HCT116 (cell line): ENCODE results near the gene RGPD8. TPM values are rescaled to one million over a fixed set of nuclear protein-coding genes. Genes with fewer than 3 reads are reported as not detected.

ENCODE experiments used
- ATAC-seq: fragments of 200-7000 bp; cut with Tn5 transposase; 2 replicates; pipeline ENCODE4 v1.9.1; 2020; ENCODE audit warnings: mild to moderate bottlenecking, moderate library complexity
- BruUV-seq: library from RNA; stranded (reverse); fragments of 400-500 nt; replicated peaks from 2 replicates; lab custom pipeline; 2021; lab: Mats Ljungman, UMichigan
- CTCF ChIA-PET: fragments of 300-600 bp; sonication (Branson Sonifier 250); formaldehyde crosslinking; loops from one replicate; lab custom pipeline; 2021; ENCODE audit warnings: antibody characterized with exemption; lab: Charles Lee
- POLR2A ChIA-PET: fragments of 300-600, 350-600 bp; sonication (Branson Sonifier 250); formaldehyde crosslinking; loops from one replicate; lab custom pipeline; 2021; ENCODE audit warnings: antibody characterized with exemption; lab: Charles Lee
- RAD21 ChIA-PET, 2 experiments: fragments of 300-600 bp; sonication (Branson Sonifier 250); formaldehyde crosslinking; loops; one replicate each; lab custom pipeline; 2023; ENCODE audit warnings: low total read pairs in 2 of 2; ENCODE audit not compliant: uncharacterized antibody in 2 of 2, unreplicated experiment in 2 of 2, low non-redundant PET in 1 of 2; lab: Charles Lee
- DNase-seq: peaks from one replicate; pipeline ENCODE4 v3.0.0-alpha.2; 2010; ENCODE audit warnings: low read depth, low spot score
- H2AFZ ChIP-seq: fragments of 200-600 bp; shearing (Covaris generic), sonication (generic); 2 replicates; pipeline ENCODE4 v1.6.1; 2017; ENCODE audit warnings: low read depth, mixed run types, mixed read lengths, antibody characterized with exemption, low read length; ENCODE audit not compliant: poor library complexity, severe bottlenecking
- H3K27ac ChIP-seq: 2 replicates; pipeline ENCODE4 v1.5.1; 2012; ENCODE audit warnings: low read depth, low read length
- H3K27me3 ChIP-seq: fragments of 200-600 bp; sonication (generic); 2 replicates; pipeline ENCODE4 v1.6.1; 2016; ENCODE audit warnings: mixed run types, low read length, mixed read lengths; ENCODE audit not compliant: insufficient read depth
- H3K36me3 ChIP-seq, 2 experiments: fragments of 200-500 bp in 1 of 2; fragments of 200-600 bp in 1 of 2; sonication (Bioruptor generic) in 1 of 2; sonication (generic) in 1 of 2; 2 replicates each; pipeline versions ENCODE4 v1.5.1 to v1.6.1; 2014 to 2016; ENCODE audit warnings: low read length in 2 of 2, inconsistent platforms in 1 of 2, mixed read lengths in 1 of 2, mixed run types in 1 of 2; ENCODE audit not compliant: insufficient read depth in 2 of 2, control insufficient read depth in 1 of 2
- H3K4me1 ChIP-seq, 2 experiments: fragments of 200-600 bp in 1 of 2; sonication (generic) in 1 of 2; 2 replicates each; pipeline versions ENCODE4 v1.5.1 to v1.6.1; 2012 to 2017; ENCODE audit warnings: low read length in 2 of 2, inconsistent platforms in 1 of 2, mild to moderate bottlenecking in 1 of 2, mixed read lengths in 1 of 2, mixed run types in 1 of 2, moderate library complexity in 1 of 2; ENCODE audit not compliant: insufficient read depth in 2 of 2, control insufficient read depth in 1 of 2
- H3K4me2 ChIP-seq: fragments of 200-600 bp; sonication (generic); 2 replicates; pipeline ENCODE4 v1.6.1; 2017; ENCODE audit warnings: mixed run types, low read length, mixed read lengths
- H3K4me3 ChIP-seq, 2 experiments: fragments of 200-600 bp in 1 of 2; sonication (generic) in 1 of 2; replicated peaks in 1 of 2; 2 replicates each; pipeline ENCODE4 v1.5.1; 2011 to 2016; ENCODE audit warnings: low read length in 2 of 2, control low read depth in 1 of 2, low read depth in 1 of 2, mild to moderate bottlenecking in 1 of 2, mixed read lengths in 1 of 2, mixed run types in 1 of 2
- H3K79me2 ChIP-seq: fragments of 200-600 bp; sonication (generic); 2 replicates; pipeline ENCODE4 v1.6.1; 2017; ENCODE audit warnings: mild to moderate bottlenecking, mixed run types, low read length, moderate library complexity, mixed read lengths; ENCODE audit not compliant: insufficient read depth
- H3K9ac ChIP-seq: fragments of 200-600 bp; sonication (generic); 2 replicates; pipeline ENCODE4 v1.6.1; 2016; ENCODE audit warnings: low read length, mixed read lengths
- H3K9me2 ChIP-seq: fragments of 200-600 bp; sonication (generic), shearing (Covaris generic); 2 replicates; pipeline ENCODE4 v1.6.1; 2017; ENCODE audit warnings: mixed run types, mild to moderate bottlenecking, moderate library complexity; ENCODE audit not compliant: insufficient read depth
- H3K9me3 ChIP-seq, 2 experiments: fragments of 200-500 bp in 1 of 2; fragments of 200-600 bp in 1 of 2; sonication (Bioruptor generic) in 1 of 2; sonication (generic) in 1 of 2; 2 replicates each; pipeline ENCODE4 v1.6.1; 2014 to 2017; ENCODE audit warnings: low read length in 2 of 2, mixed read lengths in 2 of 2, inconsistent platforms in 1 of 2, low read depth in 1 of 2, mild to moderate bottlenecking in 1 of 2, mixed run types in 1 of 2, moderate library complexity in 1 of 2; ENCODE audit not compliant: control insufficient read depth in 1 of 2, insufficient read depth in 1 of 2
- H4K20me1 ChIP-seq: fragments of 200-600 bp; sonication (generic), shearing (Covaris generic); 2 replicates; pipeline ENCODE4 v1.6.1; 2017; ENCODE audit warnings: mixed run types, mild to moderate bottlenecking, moderate library complexity; ENCODE audit not compliant: insufficient read depth
- CBX3 ChIP-seq: IDR thresholded peaks from 2 replicates; pipeline ENCODE4 v1.6.1; 2012; ENCODE audit warnings: low read depth
- CEBPB ChIP-seq: IDR thresholded peaks from 2 replicates; pipeline ENCODE4 v1.6.1; 2012; ENCODE audit warnings: low read depth
- EGR1 ChIP-seq: IDR thresholded peaks from 2 replicates; pipeline ENCODE4 v1.6.1; 2012; ENCODE audit warnings: low read depth
- ELF1 ChIP-seq: IDR thresholded peaks from 2 replicates; pipeline ENCODE4 v1.6.1; 2012; ENCODE audit warnings: low read depth, borderline replicate concordance
- EZH2 ChIP-seq: fragments of 200-600 bp; sonication (generic); IDR thresholded peaks from 2 replicates; pipeline ENCODE4 v1.6.1; 2017; ENCODE audit warnings: antibody characterized with exemption, mixed run types
- POLR2A ChIP-seq: IDR thresholded peaks from 2 replicates; pipeline ENCODE4 v1.7.0; 2011; ENCODE audit warnings: borderline replicate concordance; ENCODE audit not compliant: insufficient read depth, insufficient read length; ENCODE audit errors: extremely low read depth
- POLR2AphosphoS5 ChIP-seq: IDR thresholded peaks from 2 replicates; pipeline ENCODE4 v1.6.1; 2011; ENCODE audit warnings: mild to moderate bottlenecking, low read depth, low read length, moderate library complexity
- RAD21 ChIP-seq: IDR thresholded peaks from 2 replicates; pipeline ENCODE4 v1.6.1; 2012; ENCODE audit warnings: low read depth, mild to moderate bottlenecking
- SIN3A ChIP-seq: IDR thresholded peaks from 2 replicates; pipeline ENCODE4 v1.6.1; 2012; ENCODE audit warnings: low read depth
- SP1 ChIP-seq: IDR thresholded peaks from 2 replicates; pipeline ENCODE4 v1.6.1; 2012; ENCODE audit warnings: low read depth
- SRF ChIP-seq: IDR thresholded peaks from 2 replicates; pipeline ENCODE4 v1.6.1; 2012; ENCODE audit warnings: low read depth
- TCF7L2 ChIP-seq: IDR thresholded peaks from 2 replicates; pipeline ENCODE4 v1.7.0; 2011; ENCODE audit warnings: borderline replicate concordance, inconsistent platforms; ENCODE audit not compliant: insufficient read depth, insufficient read length; ENCODE audit errors: extremely low read depth
- YY1 ChIP-seq: IDR thresholded peaks from 2 replicates; pipeline ENCODE4 v1.6.1; 2011; ENCODE audit warnings: low read length, low read depth, moderate library complexity, mild to moderate bottlenecking; ENCODE audit not compliant: insufficient replicate concordance; ENCODE audit errors: extremely low read depth
- ZFX ChIP-seq: fragments of 450-650 bp; IDR thresholded peaks from 2 replicates; pipeline ENCODE4 v1.6.1; 2017
- intact Hi-C: fragments of 100-400 bp; cut with micrococcal nuclease; formaldehyde crosslinking; loops from 2 replicates; pipeline ENCODE4 v1.10.0; 2022
- total RNA-seq: library from RNA; stranded (reverse); gene quantifications from one replicate; pipeline ENCODE4 v1.2.1, GENCODE V29; 2021; ENCODE audit not compliant: unreplicated experiment
- TF ChIP-seq, protein P1 (sequence below): IDR thresholded peaks from 2 replicates; pipeline ENCODE4 v1.6.1; 2011; ENCODE audit warnings: mild to moderate bottlenecking, low read length, moderate library complexity; ENCODE audit not compliant: insufficient replicate concordance; ENCODE audit errors: extremely low read depth

The RGPD8 gene
- total RNA-seq, 1 experiment from 2014 or later = 11.0 TPM

DNA sequence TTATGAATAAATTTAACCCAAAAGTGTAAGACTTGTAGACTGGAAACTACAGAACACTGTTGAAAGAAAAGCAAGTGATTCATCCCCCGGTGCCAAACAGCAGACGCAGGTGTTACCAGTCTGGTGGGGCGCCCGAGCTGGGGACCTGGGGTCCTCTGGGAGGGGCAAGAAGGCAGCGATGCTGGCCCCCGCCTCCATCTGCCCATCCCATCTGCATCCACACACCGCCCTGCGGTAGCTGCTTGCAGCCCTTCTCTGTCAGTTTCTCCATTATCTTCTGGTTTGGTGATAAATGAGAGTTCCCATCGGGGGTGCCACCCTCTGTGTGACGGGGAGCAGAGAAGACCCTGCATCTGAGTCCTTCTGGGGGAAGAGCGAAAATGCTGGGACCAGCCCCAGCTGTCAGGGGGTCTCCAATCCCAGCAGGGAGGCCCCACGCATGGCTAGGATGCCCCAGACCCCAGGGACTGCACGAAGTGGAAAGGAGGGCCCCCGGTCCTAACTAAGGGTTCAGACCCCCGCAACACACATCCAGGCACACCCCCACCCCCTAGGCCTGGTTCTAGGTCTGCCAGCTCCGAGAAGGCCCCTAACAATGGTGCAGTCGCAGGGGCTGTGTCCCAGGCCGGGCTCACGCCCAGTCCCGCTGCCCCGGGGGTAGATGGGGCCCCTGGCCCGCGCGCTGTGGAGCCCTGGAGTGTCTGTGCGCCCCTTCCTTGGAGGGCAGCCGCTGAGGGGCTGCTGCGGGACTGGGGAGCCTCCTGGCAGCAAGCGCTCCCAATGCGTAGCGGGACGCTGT is 686 bp upstream of the RGPD8 start:
- Histone ChIP-seq H3K36me3 (no peaks in the 10 kb centered on the region), H2AFZ (no peak overlapping the region), H3K79me2 (no peaks in the 10 kb centered on the region), H3K4me1 (no peaks in the 10 kb centered on the region), H3K4me3 (no peak overlapping the region), H4K20me1 (no peaks in the 10 kb centered on the region), H3K27me3 (no peaks in the 10 kb centered on the region), H3K9me3 (no peaks in the 10 kb centered on the region), H3K9ac (no peak overlapping the region), H3K4me2 (no peak overlapping the region), H3K27ac (no peak overlapping the region), H3K9me2 (no peaks in the 10 kb centered on the region)
- ChIA-PET CTCF (interaction anchor here (0.8 kb wide), 2 partner anchors 175 to 312 kb away, joined by 6 to 8 read pairs; no protein-coding TSS in a partner anchor), POLR2A (interaction anchor here (0.8 kb wide), 1 partner anchor 379 kb away, joined by 4 read pairs; the partner anchor contains the start of gene TMEM87B), RAD21 (no interaction called here)
- TF ChIP-seq SRF = no peak
- no peak for TF ChIP-seq SIN3A
- TF ChIP-seq YY1 = no peak
- TF ChIP-seq, protein P1, sequence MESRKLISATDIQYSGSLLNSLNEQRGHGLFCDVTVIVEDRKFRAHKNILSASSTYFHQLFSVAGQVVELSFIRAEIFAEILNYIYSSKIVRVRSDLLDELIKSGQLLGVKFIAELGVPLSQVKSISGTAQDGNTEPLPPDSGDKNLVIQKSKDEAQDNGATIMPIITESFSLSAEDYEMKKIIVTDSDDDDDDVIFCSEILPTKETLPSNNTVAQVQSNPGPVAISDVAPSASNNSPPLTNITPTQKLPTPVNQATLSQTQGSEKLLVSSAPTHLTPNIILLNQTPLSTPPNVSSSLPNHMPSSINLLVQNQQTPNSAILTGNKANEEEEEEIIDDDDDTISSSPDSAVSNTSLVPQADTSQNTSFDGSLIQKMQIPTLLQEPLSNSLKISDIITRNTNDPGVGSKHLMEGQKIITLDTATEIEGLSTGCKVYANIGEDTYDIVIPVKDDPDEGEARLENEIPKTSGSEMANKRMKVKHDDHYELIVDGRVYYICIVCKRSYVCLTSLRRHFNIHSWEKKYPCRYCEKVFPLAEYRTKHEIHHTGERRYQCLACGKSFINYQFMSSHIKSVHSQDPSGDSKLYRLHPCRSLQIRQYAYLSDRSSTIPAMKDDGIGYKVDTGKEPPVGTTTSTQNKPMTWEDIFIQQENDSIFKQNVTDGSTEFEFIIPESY = no peak
- no peak for TF ChIP-seq ELF1
- TF ChIP-seq CEBPB = no peak
- no peak for TF ChIP-seq EGR1
- TF ChIP-seq TCF7L2 = no peak
- TF ChIP-seq SP1 = no peak
- no peak for TF ChIP-seq RAD21
- no peak for TF ChIP-seq CBX3
- TF ChIP-seq POLR2AphosphoS5 = no peak
- TF ChIP-seq ZFX = no peak
- no peak for TF ChIP-seq EZH2
- TF ChIP-seq POLR2A = no peak
- no peak for ATAC-seq
- no peak for DNase-seq
- intact Hi-C loops = loop anchor here (5.0 kb wide), 2 partner anchors 177 to 312 kb away; partner anchors contain the start of gene ZC3H8
- no TSS peak for BruUV-seq
